ENCODE data around the gene ZNF135. TPM values are rescaled to one million over a fixed set of nuclear protein-coding genes. Genes with fewer than 3 reads are reported as not detected.

ZNF135 gene
- total RNA-seq, 4 donors from 2014 or later, result 1.2 to 10.9 (median 4.3) TPM

DNA sequence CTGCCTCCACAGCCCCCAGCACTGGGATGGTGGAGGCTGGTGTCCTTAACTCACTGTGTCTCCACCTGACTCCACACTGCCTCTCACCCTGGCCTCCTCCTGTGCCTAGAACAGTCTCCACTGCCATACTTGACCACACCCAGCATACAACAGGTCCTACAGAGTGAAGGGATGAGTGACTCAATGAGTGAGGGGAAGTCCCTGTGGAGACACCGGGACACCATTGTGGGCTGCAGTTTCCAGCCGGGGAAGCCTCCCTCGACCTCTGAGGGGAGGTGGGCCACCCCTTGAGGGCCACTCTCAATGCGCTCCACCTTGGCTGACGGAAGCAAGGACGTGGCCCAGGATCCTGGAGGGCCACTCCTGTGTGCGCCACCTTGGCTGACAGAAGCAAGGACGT lies 2.8 kb upstream of the ZNF135 start:
- TF ChIP-seq, protein P1, sequence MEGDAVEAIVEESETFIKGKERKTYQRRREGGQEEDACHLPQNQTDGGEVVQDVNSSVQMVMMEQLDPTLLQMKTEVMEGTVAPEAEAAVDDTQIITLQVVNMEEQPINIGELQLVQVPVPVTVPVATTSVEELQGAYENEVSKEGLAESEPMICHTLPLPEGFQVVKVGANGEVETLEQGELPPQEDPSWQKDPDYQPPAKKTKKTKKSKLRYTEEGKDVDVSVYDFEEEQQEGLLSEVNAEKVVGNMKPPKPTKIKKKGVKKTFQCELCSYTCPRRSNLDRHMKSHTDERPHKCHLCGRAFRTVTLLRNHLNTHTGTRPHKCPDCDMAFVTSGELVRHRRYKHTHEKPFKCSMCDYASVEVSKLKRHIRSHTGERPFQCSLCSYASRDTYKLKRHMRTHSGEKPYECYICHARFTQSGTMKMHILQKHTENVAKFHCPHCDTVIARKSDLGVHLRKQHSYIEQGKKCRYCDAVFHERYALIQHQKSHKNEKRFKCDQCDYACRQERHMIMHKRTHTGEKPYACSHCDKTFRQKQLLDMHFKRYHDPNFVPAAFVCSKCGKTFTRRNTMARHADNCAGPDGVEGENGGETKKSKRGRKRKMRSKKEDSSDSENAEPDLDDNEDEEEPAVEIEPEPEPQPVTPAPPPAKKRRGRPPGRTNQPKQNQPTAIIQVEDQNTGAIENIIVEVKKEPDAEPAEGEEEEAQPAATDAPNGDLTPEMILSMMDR (IDR thresholded peaks at IDR 0.05), result no peak
- DNase-seq (ENCODE audit: low spot score), result no peak
- ATAC-seq (ENCODE audit: low FRiP score), result no peak

DNA sequence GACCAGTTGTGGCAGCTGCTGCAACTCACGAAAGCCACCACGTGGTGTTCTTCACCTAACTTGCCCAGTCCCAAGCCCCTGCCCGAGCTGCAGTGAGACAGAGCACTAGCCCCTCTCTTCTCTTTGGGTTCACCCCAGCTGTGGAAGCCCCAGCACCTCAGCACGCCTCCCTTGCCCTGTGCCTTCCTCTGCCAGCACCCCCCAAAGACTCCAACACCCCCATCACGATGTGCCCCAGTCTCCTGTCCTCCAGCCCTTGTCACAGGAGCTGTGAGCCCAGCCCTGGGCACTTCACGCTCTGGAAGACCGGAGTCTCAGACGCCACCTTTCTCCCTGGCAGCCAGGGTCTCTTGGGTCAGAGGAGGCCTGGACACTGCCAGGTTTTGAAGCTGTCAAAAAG lies 2.2 kb upstream of the ZNF135 start:
- no peak for DNase-seq (ENCODE audit: low spot score)
- TF ChIP-seq, protein P1 (IDR thresholded peaks at IDR 0.05), result no peak
- ATAC-seq (ENCODE audit: low FRiP score), result no peak

DNA sequence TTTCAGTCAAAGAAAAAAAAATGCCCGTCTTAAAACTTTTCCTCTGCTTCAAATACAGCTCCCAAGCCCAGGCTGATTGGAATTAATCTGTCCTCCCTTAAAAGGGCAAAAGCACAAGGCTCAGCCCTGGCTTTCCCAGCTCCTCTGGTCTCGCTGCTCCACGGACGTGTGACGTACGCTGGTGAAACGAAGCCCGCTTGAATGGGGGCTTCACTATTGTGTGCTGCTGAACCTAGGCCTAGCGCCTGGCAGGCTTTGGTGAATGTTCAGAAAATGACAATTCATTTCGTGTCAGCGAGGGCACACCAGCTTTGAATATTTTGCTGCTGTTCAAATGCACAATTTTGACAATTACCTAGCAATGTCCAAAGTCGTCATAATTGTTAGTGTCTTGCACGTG lies 615 bp upstream of the ZNF135 start:
- DNase-seq (ENCODE audit: low spot score), result no peak
- TF ChIP-seq, protein P1 (IDR thresholded peaks at IDR 0.05), result no peak
- no peak for ATAC-seq (ENCODE audit: low FRiP score)

DNA sequence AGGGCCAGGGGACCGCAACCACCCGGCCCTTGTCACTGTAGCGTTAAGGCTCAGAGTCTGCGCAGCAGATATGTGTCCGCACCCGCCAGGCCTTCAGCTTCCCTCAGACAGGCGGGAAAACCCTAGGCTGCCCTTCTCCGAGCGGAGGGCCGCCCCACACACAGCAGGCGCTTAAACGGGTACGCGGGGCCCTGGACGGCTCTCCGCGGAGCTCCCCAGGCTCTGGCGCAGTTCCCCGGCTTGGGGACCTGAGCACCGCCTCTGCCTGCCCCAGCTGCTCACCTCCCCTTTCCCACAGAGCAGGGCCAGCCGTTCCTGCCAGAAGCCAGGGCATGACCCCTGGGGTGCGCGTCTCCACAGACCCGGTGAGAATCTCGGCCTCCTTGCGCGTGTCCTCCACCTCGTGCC lies 593 bp downstream of the ZNF135 start:
- TF ChIP-seq, protein P1 (IDR thresholded peaks at IDR 0.05), result no peak
- DNase-seq (ENCODE audit: low spot score) (no peak), ATAC-seq (ENCODE audit: low FRiP score) (no peak)

DNA sequence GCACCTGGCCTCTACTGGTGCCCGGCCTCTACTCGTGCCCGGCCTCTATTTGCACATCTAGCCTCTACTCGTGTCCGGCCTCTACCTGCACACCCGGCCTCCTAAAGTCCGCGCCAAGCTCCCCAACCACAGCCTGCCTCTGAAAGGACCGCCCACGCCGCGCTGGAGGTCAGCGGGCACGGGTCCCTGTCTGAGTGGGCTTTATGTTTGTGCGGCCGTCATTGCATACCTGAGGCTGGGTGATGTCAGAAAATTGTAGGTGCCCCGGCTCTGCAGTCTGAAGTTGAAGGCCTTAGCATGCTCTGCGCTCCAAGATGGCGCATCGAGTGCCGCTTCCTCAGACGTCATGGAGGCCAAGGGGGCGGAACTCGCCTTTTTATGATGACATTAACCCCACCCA lies 1.1 kb downstream of the ZNF135 start:
- TF ChIP-seq, protein P1 (IDR thresholded peaks at IDR 0.05), result no peak
- DNase-seq (ENCODE audit: low spot score) (no peak), ATAC-seq (ENCODE audit: low FRiP score) (no peak)

DNA sequence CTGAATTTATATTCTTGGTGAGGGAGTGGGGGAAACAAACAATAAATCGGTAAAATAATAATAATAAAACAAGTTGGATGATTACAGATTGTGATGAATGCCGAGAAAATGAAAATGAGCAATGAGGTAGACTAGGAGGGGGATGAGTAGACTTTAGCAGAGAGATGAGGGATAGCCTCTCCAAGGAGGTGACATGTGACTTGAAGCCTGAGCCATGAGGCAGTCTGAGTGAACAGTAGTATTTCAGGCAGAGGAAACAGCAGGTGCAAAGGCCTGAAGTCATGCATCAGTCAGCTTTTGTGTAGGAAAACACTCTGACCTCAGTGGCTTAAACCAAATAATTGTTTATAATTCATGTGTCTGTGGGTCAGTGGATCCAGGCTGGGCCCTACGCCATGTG lies 4.6 kb downstream of the ZNF135 start:
- ATAC-seq (ENCODE audit: low FRiP score), result no peak
- no peak for DNase-seq (ENCODE audit: low spot score)
- TF ChIP-seq, protein P1 (IDR thresholded peaks at IDR 0.05), result no peak

DNA sequence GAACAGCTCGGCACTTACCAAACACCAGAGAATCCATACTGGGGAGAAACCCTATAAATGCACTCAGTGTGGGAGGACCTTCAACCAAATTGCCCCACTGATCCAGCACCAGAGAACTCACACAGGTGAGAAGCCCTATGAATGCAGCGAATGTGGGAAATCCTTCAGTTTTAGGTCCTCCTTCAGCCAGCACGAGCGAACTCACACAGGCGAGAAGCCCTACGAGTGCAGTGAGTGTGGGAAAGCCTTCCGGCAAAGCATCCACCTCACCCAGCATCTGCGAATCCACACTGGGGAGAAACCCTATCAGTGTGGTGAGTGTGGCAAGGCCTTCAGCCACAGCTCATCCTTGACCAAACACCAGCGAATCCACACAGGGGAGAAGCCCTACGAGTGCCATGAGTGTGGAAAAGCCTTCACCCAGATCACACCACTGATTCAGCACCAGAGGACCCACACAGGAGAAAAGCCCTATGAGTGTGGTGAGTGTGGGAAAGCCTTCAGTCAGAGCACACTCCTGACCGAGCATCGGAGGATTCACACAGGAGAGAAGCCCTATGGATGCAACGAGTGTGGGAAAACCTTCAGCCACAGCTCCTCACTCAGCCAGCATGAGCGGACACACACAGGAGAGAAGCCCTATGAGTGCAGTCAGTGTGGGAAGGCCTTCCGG lies 8.3 kb downstream of the ZNF135 start:
- ATAC-seq (ENCODE audit: low FRiP score) (no peak), DNase-seq (ENCODE audit: low spot score) (no peak)
- TF ChIP-seq, protein P1 (IDR thresholded peaks at IDR 0.05), result no peak
